ENCODE measurements around the gene FOSB.
A peak's percentile ranks its signal among the peaks of the same experiment; 100 is the strongest.

FOSB gene

GRCh38 chr19:45485305-45486077 is 17.7 kb downstream of the FOSB start:
- peak; percentile 99 for DNase-seq

- no peak for DNase-seq
These were observed 20.9 kb downstream of the FOSB start for GRCh38 chr19:45488708-45489107.

GRCh38 chr19:45489216-45489855 is 21.5 kb downstream of the FOSB start:
- no peak for DNase-seq

- no peak for DNase-seq
These were observed 24.4 kb downstream of the FOSB start for GRCh38 chr19:45492137-45492626.

- DNase-seq: no peak
These were observed 25.1 kb downstream of the FOSB start for GRCh38 chr19:45492627-45493470.

DNA sequence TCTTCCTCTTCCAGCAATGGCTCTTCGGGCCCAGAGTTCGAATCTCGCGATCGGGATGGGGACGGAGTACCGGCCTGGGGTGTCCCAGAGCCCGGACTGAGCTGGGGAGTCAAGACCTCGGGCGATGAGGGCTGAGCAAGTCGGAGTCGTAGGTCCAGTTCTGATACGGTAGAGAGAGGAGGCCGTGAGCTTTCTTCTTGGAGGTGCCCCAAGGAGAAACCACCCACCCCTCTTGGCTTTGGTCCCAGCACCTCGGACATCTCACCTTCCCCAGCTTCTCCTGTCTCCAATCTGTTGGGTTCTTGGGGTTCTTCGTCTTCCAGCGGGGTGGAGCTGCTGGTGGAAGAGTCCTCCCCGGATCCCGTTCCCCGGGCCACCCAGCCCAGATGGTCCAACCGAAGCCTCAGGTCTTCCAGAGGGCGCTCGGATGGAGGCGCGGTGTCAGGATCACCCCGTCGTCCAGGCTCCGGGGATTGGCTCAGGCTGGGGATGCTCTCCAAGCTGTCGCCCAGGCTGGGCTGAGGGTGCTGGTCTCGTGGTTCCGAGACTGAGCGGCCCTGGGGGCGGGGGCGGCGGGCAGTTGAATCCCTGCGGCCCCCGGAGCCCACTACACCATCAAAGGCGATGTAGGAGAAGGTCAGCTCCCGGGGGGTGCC is 26.6 kb downstream of the FOSB start:
- no peak for DNase-seq

DNA sequence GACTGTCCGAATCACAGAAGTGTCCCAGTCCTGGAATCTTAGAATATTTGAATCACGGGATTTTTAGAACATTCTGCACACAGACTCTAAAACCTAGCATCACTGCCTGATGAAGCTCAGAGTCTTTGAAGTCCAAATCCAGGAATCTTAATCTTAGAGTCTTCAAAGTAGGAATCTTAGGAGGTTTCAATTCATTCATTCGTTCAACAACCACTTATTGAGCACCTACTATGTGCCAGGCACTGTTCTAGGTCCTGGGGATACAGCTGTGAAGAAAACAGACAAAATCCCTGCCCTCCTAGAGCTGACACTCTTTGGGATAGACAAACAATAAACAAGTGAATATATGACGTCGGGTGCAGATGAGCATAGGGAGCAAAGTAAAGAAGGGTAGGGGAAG is 27.4 kb downstream of the FOSB start:
- no peak for DNase-seq

DNA sequence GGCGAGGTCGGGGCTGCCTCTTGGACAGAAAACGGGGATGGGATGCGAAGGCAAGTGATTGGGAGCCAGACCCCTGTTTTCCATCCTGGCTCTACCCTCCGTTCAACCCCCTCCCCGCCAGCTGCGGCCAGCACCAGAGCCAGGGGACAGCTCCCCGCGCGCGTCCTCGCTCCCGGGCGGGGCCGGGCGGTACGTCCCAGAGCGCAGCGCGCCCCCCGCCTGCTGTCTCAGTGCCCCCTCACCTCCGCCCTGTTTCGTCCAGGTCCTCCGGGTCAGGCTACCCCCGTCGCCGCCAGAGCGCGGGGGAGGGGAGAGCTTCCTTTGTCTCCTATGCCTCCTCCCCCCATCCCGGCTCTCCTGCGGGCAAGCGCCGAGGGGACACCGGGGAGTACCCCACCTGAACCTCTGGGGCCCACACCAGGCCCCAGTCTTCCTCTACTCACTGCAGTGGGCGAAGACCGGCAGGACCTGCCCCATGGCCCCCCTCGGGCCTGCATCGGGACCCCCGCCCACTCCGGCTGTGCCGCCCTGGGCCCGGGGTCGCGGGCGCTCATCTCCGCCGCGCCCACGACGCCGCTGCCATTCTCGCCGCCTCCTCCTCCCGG is 28.7 kb downstream of the FOSB start:
- peak; percentile 78 for DNase-seq

DNA sequence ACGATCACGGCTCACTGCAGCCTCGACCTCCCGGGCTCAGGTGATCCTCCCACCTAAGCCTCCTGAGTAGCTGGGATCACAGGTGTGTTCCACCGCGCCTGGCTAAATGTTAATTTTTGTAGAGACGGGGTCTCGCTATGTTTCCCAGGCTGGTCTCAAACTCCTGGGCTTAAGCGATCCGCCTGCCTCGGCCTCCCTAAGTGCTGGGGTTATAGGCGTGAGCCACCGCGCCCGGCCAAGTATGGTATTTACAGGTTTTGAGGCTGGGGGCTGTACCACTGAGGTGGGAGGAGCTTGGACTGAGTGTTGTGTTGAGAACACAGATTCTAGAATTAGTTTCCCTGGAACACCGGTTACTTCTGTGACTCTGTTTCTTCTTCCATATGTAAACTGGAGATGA is 30.0 kb downstream of the FOSB start:
- DNase-seq: no peak

GRCh38 chr19:45498411-45499195 is 30.8 kb downstream of the FOSB start, which contains the start of gene PPM1N:
Gene PPM1N, plus strand, starts transcription at chr19:45498443. Its CDS starts 30 bp downstream, at chr19:45498473.
- peak; percentile 88 for DNase-seq

- DNase-seq: peak; percentile 86
These were observed 31.7 kb downstream of the FOSB start for GRCh38 chr19:45499196-45500180.

GRCh38 chr19:45500918-45501729 is 33.3 kb downstream of the FOSB start:
- no peak for DNase-seq

DNA sequence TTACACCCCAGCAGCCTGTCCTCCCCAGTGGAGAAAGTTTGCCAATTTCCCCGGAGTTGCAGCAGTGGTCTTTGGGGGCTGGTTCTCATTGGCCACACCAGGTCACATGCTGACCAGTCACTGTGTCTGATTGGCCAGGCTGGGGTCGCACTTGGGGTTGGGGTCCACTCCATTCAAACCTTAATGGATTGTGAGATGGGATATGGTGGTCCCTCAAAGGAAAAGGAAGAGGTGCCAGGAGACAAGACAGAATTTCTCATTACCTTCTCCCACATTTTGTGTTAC is 33.9 kb downstream of the FOSB start:
- DNase-seq: no peak

- DNase-seq: no peak
These were observed 34.3 kb downstream of the FOSB start for GRCh38 chr19:45502111-45502510.

- DNase-seq: no peak
These were observed 36.1 kb downstream of the FOSB start for GRCh38 chr19:45503909-45504308.

DNA sequence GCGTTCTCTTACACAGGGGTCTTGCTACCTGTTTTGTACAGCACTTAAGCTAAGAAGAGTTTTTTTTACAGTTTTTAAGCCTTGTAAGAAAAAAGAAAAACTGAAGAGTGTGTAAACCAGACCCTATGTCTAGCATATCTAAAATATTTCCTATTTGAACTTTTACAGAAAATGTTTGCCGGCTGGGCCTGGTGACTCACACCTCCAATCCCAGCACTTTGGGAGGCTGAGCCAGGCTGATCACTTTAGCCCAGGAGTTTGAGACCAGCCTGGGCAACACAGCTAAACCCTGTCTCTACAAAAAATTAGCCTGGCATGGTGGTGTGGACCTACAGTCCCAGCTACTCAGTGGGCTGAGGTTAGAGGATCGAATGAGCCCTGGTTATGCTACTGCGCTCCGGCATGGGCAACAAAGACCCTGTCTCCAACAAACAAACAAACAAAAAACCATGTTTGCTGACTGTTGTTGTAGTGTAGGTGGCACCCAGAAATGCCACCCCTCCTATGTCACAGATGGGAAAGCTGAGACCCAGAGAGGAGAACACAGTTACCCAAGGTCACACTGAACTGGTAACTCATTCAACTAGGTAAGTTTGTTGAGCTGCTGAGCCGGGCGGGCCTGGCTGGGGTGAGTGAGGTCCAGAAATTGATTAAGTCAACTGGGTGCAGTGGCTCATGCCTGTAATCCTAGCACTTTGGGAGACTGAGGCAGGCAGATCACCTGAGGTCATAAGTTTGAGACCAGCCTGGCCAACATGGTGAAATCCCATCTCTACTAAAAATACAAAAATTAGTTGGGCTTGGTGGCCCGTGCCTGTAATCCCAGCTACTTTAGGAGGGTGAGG is 37.6 kb downstream of the FOSB start:
- no peak for DNase-seq

- DNase-seq: no peak
These were observed 38.1 kb downstream of the FOSB start for GRCh38 chr19:45505996-45506245.

DNA sequence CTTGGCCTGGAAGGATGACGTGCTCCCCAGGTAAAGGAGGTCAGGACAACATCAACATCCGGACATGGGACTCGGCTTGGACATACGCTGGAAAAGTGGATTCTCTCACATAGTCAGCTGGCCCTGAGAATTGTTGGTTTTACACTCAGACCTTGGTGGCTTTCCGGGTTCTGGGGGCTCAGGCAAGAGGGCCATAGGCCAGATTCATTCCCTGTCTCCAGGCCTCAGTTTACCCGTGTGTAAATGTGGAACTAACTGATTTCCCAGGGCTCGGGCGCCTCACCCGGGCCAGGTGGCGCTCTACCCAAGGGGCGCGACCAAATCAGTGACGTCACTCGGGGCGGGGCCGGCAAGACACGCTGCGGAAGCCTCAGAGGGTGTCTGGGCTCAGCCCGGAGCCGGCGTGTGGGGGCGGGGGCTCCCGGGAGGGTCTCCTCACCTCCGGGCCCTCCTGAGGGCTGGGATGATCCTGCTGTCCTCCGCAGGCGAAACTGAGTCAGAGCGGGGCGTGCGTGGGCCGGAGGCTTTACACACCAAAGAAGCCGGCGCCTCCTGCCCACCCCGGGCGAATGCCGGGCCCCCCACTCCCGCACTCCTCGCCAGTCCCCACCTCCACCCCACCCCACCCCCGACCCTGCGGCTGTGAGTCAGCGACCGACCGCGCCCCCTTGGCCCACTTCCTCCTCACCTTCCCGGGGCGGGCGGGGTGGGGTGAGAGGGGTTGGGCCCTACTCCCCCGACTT is 38.6 kb downstream of the FOSB start:
- DNase-seq: peak; percentile 99

Data from activated effector memory CD4-positive, alpha-beta T cell treated with anti-CD3 and anti-CD28 coated beads, Interleukin-2, amount 50 U/mL, for 16 hours (primary cell).